Endodermal cell (in vitro differentiated cells): ENCODE results near the gene EZH2. TPM values are rescaled to one million over a fixed set of nuclear protein-coding genes. Genes with fewer than 3 reads are reported as not detected.

Experiments
- DNase-seq: peaks from one replicate; pipeline ENCODE4 v3.0.0-alpha.2; 2017
- H3K27ac ChIP-seq: 2 replicates; pipeline ENCODE4 v1.5.1; 2013; ENCODE audit warnings: mild to moderate bottlenecking, low read depth, low read length, moderate library complexity
- H3K27me3 ChIP-seq: 2 replicates; pipeline ENCODE4 v1.6.1; 2013; ENCODE audit warnings: mild to moderate bottlenecking, low read length, moderate library complexity; ENCODE audit not compliant: insufficient read depth, control insufficient read depth, poor library complexity, severe bottlenecking
- H3K36me3 ChIP-seq: 2 replicates; pipeline ENCODE4 v1.7.0; 2013; ENCODE audit warnings: mild to moderate bottlenecking, low read length, moderate library complexity; ENCODE audit not compliant: control insufficient read depth, insufficient read depth
- H3K4me1 ChIP-seq: one replicate; pipeline ENCODE4 v1.7.0; 2013; ENCODE audit warnings: low read length; ENCODE audit not compliant: control insufficient read depth, insufficient read depth
- H3K4me3 ChIP-seq: 2 replicates; pipeline ENCODE4 v1.5.1; 2013; ENCODE audit warnings: mild to moderate bottlenecking, low read length, moderate library complexity
- H3K9ac ChIP-seq: 2 replicates; pipeline ENCODE4 v1.6.1; 2013; ENCODE audit warnings: mild to moderate bottlenecking, low read length, moderate library complexity; ENCODE audit not compliant: poor library complexity, severe bottlenecking; ENCODE audit errors: extremely low read depth
- H3K9me3 ChIP-seq: 2 replicates; pipeline ENCODE4 v1.6.1; 2013; ENCODE audit warnings: mild to moderate bottlenecking, low read length, moderate library complexity; ENCODE audit not compliant: control insufficient read depth
- H3K27ac Mint-ChIP-seq: 2 replicates; pipeline ENCODE4 v1.8.0; 2020; ENCODE audit warnings: mixed read lengths
- H3K27me3 Mint-ChIP-seq: 2 replicates; pipeline ENCODE4 v1.8.0; 2021; ENCODE audit warnings: mild to moderate bottlenecking, mixed read lengths; ENCODE audit not compliant: insufficient read depth
- H3K36me3 Mint-ChIP-seq: 2 replicates; pipeline ENCODE4 v1.8.0; 2020; ENCODE audit warnings: low read depth, mixed read lengths
- H3K4me1 Mint-ChIP-seq: 2 replicates; pipeline ENCODE4 v1.8.0; 2020; ENCODE audit warnings: mixed read lengths
- H3K4me3 Mint-ChIP-seq: 2 replicates; pipeline ENCODE4 v1.8.0; 2020; ENCODE audit warnings: mild to moderate bottlenecking, moderate library complexity, mixed read lengths
- H3K9me3 Mint-ChIP-seq: 2 replicates; pipeline ENCODE4 v1.8.0; 2020; ENCODE audit warnings: mild to moderate bottlenecking, mixed read lengths
- CTCF ChIP-seq: fragments of 200-600 bp; sonication (generic); conservative IDR thresholded peaks from 2 replicates; pipeline ENCODE4 v1.5.0; 2021; ENCODE audit warnings: antibody characterized with exemption, mild to moderate bottlenecking
- WGBS, 2 experiments: methylation state at CpG; one replicate each; pipeline versions ENCODE4 v1.1.5 to v1.1.7; 2013; ENCODE audit warnings: missing lambda C conversion rate in 2 of 2, mixed read lengths in 1 of 2; ENCODE audit not compliant: insufficient coverage in 1 of 2, insufficient read length in 1 of 2; 5-methylcytosine and 5-hydroxymethylcytosine counted together
- total RNA-seq, 2 donors: library from RNA; stranded (reverse); fragmentation: NEBNext Ultra II Directional in 1 of 2; extraction: Animal tissue kit (Norgen Biotek cat#: 25700) in 1 of 2; gene quantifications; 2 replicates in 1 of 2; 3 replicates in 1 of 2; pipeline ENCODE4 v1.2.1, GENCODE V29; 2021

Gene EZH2
- total RNA-seq, 2 donors from 2014 or later = 40.2 to 46.0 TPM

GRCh38 chr7:148830897-148831692 is 53.0 kb downstream of the EZH2 start:
- no peaks in the 10 kb centered on the region for H3K27me3 Mint-ChIP-seq

DNA sequence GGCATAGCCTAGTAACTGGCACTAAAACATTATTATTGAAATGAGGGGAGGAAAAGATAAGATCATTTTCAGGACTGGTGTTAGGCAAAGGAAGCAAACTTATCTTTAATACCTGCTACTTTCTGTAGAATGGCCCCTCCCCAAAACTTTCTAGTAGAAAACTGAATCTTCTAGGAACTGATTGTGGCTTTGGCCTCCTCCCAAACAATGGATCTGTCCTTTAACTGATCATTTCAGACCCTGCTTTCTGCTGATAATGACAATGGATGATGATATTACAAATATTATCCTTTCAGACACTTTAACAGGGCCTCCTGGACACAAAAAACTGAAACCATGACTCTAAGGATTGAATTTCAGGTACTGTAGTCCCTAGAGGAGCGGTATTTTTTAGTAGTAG is 55.1 kb downstream of the EZH2 start:
- no peaks in the 10 kb centered on the region for H3K4me1 Mint-ChIP-seq
- H3K4me3 ChIP-seq = no peak overlapping the region
- H3K4me1 ChIP-seq = no peaks in the 10 kb centered on the region
- no peaks in the 10 kb centered on the region for H3K9me3 Mint-ChIP-seq
- peaks cover 30% of the 10 kb centered on the region for H3K36me3 Mint-ChIP-seq
- no peak for DNase-seq
- H3K36me3 ChIP-seq = peaks cover 45% of the 10 kb centered on the region
- H3K9ac ChIP-seq = no peak overlapping the region
- H3K27me3 Mint-ChIP-seq = no peaks in the 10 kb centered on the region
- WGBS, 2 experiments = 93% methylated on average over 1 of the region's 1 CpG; no CpG with 5 or more reads in 1 of the 2 experiments
- no peak for TF ChIP-seq CTCF
- no peak overlapping the region for H3K27ac Mint-ChIP-seq
- no peak overlapping the region for H3K4me3 Mint-ChIP-seq
- H3K9me3 ChIP-seq = no peaks in the 10 kb centered on the region
- no peaks in the 10 kb centered on the region for H3K27me3 ChIP-seq
- no peak overlapping the region for H3K27ac ChIP-seq

More at GRCh38 chr7:148830897-148831692, 53.0 kb downstream of the EZH2 start:
- Histone ChIP-seq H3K27me3 (no peaks in the 10 kb centered on the region), H3K4me1 (no peaks in the 10 kb centered on the region), H3K9ac (no peak overlapping the region), H3K27ac (no peak overlapping the region), H3K4me3 (no peak overlapping the region), H3K36me3 (peaks cover 33% of the 10 kb centered on the region), H3K9me3 (no peaks in the 10 kb centered on the region)
- peaks cover 25% of the 10 kb centered on the region for H3K36me3 Mint-ChIP-seq
- no peak overlapping the region for H3K27ac Mint-ChIP-seq
- 95 to 99% methylated on average over 3 to 5 of the region's 5 CpGs for WGBS, 2 experiments
- H3K4me3 Mint-ChIP-seq = no peak overlapping the region
- no peak for TF ChIP-seq CTCF
- no peak for DNase-seq
- peaks cover 1% of the 10 kb centered on the region for H3K4me1 Mint-ChIP-seq
- no peaks in the 10 kb centered on the region for H3K9me3 Mint-ChIP-seq

DNA sequence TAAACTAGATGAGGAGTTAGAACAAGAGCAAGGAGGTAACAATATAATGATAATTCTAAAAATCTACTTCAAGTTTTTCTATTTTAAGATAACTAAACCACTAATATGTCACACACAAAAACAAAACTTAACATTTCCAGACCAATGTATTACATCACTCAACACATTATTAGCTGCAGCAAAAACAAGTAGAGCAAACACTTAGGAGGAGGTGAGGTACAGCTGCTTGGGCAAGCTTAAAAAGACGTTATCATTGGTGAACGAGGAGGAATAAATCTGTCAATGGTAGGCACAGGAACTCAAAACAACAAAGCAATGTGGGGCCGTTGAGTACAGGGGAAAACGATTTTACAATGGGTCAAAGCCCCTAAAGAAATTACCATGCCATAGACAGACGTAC is 58.8 kb downstream of the EZH2 start:
- no peak overlapping the region for H3K9ac ChIP-seq
- H3K36me3 Mint-ChIP-seq = peaks cover 26% of the 10 kb centered on the region
- 95 to 100% methylated on average over 2 to 5 of the region's 5 CpGs for WGBS, 2 experiments
- no peaks in the 10 kb centered on the region for H3K9me3 Mint-ChIP-seq
- no peak overlapping the region for H3K27ac Mint-ChIP-seq
- H3K27me3 ChIP-seq = no peaks in the 10 kb centered on the region
- no peaks in the 10 kb centered on the region for H3K9me3 ChIP-seq
- H3K27ac ChIP-seq = no peak overlapping the region
- no peak overlapping the region for H3K4me3 Mint-ChIP-seq
- no peak for TF ChIP-seq CTCF
- peaks cover 42% of the 10 kb centered on the region for H3K36me3 ChIP-seq
- H3K27me3 Mint-ChIP-seq = no peaks in the 10 kb centered on the region
- no peak overlapping the region for H3K4me3 ChIP-seq
- H3K4me1 Mint-ChIP-seq = peaks cover 5% of the 10 kb centered on the region
- no peak for DNase-seq
- H3K4me1 ChIP-seq = no peaks in the 10 kb centered on the region
